SK-N-MC (cell line): Measurements from ENCODE around the gene RRN3.

Experiments
- EZH2 ChIP-seq: fragments of 200-600 bp; sonication (generic); IDR thresholded peaks from one replicate; pipeline ENCODE4 v1.6.1; 2017; ENCODE audit warnings: antibody characterized with exemption
- FOXP2 ChIP-seq: optimal IDR thresholded peaks from 2 replicates; pipeline ENCODE3; 2011; ENCODE audit warnings: mild to moderate bottlenecking, moderate library complexity; ENCODE audit not compliant: insufficient read depth; ENCODE audit errors: extremely low read length, control extremely low read depth

- TF ChIP-seq EZH2 (no peak), FOXP2 (no peak)
Measured at GRCh38 chr16:15031179-15031578, 62.9 kb downstream of the RRN3 start.
